Measurements from ENCODE around the gene LHFPL3. TPM values are rescaled to one million over a fixed set of nuclear protein-coding genes. Genes with fewer than 3 reads are reported as not detected.

Gene LHFPL3
- total RNA-seq, 1 experiment from 2014 or later: not detected

DNA sequence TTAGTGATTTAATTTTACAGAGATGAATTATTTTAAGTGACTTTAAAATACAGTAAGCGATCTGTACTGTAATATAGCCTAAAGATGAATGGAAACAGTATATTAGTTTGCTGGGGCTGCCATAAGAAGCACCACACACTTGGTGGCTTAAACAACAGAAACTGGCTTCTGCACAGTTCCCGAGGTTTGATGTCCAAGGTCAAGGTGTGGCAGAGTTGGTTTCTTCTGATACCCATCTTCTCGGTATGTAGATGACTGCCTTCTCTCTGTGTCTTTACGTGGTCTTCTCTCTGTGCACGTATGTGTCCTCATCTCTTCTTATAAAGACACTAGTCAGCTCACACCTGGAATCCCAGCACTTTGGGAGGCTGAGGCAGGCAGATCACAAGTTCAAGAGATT, 621.6 kb downstream of the LHFPL3 start:
- DNase-seq: no peak
- Histone ChIP-seq H3K23ac (ENCODE audit: insufficient read length, low read depth, low read length) (no peak overlapping the region), H3K14ac (ENCODE audit: insufficient read depth, low read length) (no peak overlapping the region), H2AFZ (ENCODE audit: low read length) (no peak overlapping the region), H3K4me1 (ENCODE audit: insufficient read depth, low read length) (no peaks in the 10 kb centered on the region), H3K27me3 (ENCODE audit: insufficient read depth, low read length) (no peaks in the 10 kb centered on the region), H4K20me1 (ENCODE audit: control insufficient read depth, insufficient read depth, insufficient read length) (no peaks in the 10 kb centered on the region), H4K5ac (ENCODE audit: insufficient read length, low read depth, low read length) (no peak overlapping the region), H3K18ac (ENCODE audit: insufficient read length, low read depth, low read length) (no peak overlapping the region), H2BK20ac (ENCODE audit: low read depth, low read length, poor library complexity, severe bottlenecking) (no peak overlapping the region), H3K9me3 (ENCODE audit: control insufficient read depth, low read depth, low read length) (no peaks in the 10 kb centered on the region), H3K4me2 (ENCODE audit: insufficient read depth, insufficient read length, low read length) (no peak overlapping the region), H4K91ac (ENCODE audit: insufficient read length, low read depth, low read length) (no peak overlapping the region), H2BK15ac (ENCODE audit: low read depth, low read length) (no peak overlapping the region), H3K4ac (ENCODE audit: low read depth, low read length) (no peak overlapping the region), H3K79me1 (ENCODE audit: insufficient read depth, low read depth, low read length, poor library complexity, severe bottlenecking) (no peaks in the 10 kb centered on the region), H3K9ac (ENCODE audit: extremely low read depth, insufficient read length, low read length) (no peak overlapping the region), H2BK120ac (ENCODE audit: low read depth, low read length, poor library complexity, severe bottlenecking) (no peak overlapping the region), H3T11ph (ENCODE audit: low read length) (no peak overlapping the region), H3K56ac (ENCODE audit: insufficient read length, low read depth, low read length) (no peak overlapping the region), H2AK5ac (ENCODE audit: insufficient read length, low read length) (no peak overlapping the region), H2BK5ac (ENCODE audit: insufficient read length, low read length) (no peak overlapping the region), H2BK12ac (ENCODE audit: insufficient read length, low read depth, low read length) (no peak overlapping the region), H3K23me2 (ENCODE audit: insufficient read length, low read depth, low read length, poor library complexity, severe bottlenecking) (no peaks in the 10 kb centered on the region), H3K27ac (ENCODE audit: insufficient read length, low read depth, low read length) (no peak overlapping the region), H3K79me2 (ENCODE audit: insufficient read depth, low read length) (no peaks in the 10 kb centered on the region), H4K8ac (replicated peaks; ENCODE audit: insufficient read length, low read depth, low read length) (no peak overlapping the region)
- Mint-ChIP-seq H3K9me3 (no peaks in the 10 kb centered on the region), H3K4me3 (no peak overlapping the region), H3K27me3 (ENCODE audit: low read depth) (no peaks in the 10 kb centered on the region), H3K27ac (peak overlapping the region in 1 of 3 experiments; percentile 12; a peak in 1 of 7 replicates), H3K4me1 (peaks cover 5 to 7% of the 10 kb centered on the region in 2 experiments), H3K36me3 (ENCODE audit: insufficient read depth in 1 of 3, low read depth in 3 of 3) (no peaks in the 10 kb centered on the region; a peak in 1 of 7 replicates)
- TF ChIP-seq, protein P1, sequence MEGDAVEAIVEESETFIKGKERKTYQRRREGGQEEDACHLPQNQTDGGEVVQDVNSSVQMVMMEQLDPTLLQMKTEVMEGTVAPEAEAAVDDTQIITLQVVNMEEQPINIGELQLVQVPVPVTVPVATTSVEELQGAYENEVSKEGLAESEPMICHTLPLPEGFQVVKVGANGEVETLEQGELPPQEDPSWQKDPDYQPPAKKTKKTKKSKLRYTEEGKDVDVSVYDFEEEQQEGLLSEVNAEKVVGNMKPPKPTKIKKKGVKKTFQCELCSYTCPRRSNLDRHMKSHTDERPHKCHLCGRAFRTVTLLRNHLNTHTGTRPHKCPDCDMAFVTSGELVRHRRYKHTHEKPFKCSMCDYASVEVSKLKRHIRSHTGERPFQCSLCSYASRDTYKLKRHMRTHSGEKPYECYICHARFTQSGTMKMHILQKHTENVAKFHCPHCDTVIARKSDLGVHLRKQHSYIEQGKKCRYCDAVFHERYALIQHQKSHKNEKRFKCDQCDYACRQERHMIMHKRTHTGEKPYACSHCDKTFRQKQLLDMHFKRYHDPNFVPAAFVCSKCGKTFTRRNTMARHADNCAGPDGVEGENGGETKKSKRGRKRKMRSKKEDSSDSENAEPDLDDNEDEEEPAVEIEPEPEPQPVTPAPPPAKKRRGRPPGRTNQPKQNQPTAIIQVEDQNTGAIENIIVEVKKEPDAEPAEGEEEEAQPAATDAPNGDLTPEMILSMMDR (conservative IDR thresholded peaks at IDR 0.05): no peak
- WGBS (ENCODE audit: extremely low coverage, insufficient read length, low lambda C conversion rate): no CpG with 5 or more reads among the region's 5 CpGs
